GF-D8 (cell line): Measurements from ENCODE around the gene NUDT13.

Source experiments
- DNase-seq: peaks from one replicate; lab custom pipeline; 2025; lab: John Stamatoyannopoulos, UW

NUDT13 gene

DNA sequence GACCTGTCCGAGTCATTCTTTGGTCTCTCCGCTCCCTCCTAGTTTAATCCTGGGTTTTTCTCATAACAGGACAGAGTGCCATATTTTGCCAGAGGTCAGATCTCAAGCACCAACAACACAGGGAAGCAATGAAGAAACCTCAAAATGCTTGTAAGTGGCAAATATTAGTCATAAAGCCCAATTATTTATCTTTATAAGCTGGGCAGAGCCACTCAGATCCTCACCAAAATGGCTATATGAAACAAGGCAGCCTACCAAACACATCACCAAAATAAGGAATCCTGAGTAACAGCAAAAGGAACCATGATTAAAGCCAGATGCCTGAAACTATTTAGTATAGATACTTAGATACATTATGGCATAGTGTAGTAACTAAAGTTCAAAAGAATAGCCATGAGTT, 52.8 kb downstream of the NUDT13 start:
- DNase-seq, result no peak

DNA sequence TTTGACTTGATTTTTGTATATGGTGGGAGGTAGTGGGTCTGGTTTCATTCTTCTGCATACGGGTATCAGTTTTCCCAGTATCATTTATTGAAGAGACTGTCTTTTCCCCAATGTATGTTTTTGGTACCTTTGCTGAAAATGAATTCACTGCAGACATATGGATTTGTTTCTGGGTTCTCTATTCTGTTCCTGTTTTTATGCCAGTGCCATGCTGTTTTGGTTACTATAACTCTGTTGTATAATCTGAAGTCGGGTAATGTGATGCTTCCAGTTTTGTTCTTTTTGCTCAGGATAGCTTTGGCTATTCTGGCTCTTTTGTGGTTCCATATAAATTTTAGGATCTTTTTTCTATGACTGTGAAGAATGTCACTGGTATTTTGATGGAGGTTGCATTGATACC, 56.7 kb downstream of the NUDT13 start:
- no peak for DNase-seq

DNA sequence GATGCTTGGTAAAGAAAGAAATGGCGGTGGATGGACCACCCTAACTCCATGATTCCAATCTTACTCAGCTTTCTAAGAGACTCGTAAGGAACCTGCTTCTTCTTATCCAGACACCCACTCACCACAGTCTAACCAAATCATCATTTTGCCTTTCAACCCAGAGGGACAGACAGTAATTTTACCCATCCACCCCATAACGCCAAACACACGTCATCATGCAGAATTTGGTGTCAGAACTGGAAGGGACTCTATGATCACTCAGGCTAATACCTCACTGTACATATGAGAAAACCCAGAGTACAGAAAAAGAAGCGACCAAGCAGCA, 57.2 kb downstream of the NUDT13 start:
- DNase-seq, result no peak

DNA sequence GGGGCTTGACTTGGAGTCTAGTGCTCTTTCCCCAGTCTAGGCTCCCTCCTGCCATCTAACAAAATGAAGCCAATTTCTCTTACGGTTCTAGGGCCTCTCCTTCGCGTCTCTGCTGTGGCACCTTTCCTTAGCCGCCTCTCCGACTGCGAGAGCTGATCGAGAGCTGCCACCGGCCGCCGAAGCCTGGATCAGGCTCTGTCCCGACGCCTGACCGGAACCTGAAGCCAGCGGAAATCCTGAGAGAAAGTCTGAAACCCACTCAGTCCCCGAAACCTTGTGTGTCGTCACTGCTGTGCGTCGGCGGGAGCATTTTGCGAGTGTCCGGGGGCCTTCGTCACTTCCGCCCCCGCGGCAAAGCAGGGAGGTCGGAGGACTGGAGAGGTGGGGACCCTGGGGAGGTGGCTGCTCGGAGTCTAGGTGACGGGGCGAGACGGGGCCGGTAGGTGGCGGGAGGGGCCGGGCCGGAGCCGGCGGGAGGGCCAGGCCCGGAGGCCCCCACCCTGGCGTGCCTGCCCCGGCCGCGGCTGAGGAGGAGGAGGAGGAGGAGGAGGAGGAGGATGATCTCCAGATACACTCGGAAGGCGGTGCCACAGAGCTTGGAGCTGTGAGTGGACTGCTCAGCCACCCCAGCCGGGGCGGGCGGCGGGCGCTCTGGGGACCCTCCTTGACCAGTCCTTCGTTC, 57.7 kb downstream of the NUDT13 start, which contains the start of the genes ECD and FAM149B1:
Gene ECD, minus strand, starts transcription at position 226 of the 682 bp plus-strand sequence. CDS start 4,071 bp downstream, outside the sequence.
Gene FAM149B1, plus strand, starts transcription at position 337 of the 682 bp plus-strand sequence. Its CDS starts 221 bp downstream, at position 558.
- peak; percentile 75 for DNase-seq

DNA sequence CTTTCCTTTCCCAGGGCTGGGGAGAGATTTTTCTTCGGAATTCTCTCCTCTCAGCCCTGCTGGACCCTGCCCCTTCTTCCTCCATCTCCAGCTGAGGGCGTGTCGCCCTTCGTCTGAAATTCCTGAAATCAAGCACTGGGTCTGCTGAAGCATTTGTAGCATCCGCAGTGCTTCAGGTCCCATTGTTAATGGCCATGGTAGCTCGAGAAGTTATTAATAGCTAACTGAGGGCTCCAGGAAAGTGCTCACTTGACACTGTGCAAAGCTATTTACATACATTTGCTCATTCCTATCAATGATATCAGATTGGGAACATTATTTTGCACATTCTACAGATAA, 58.2 kb downstream of the NUDT13 start:
- no peak for DNase-seq

DNA sequence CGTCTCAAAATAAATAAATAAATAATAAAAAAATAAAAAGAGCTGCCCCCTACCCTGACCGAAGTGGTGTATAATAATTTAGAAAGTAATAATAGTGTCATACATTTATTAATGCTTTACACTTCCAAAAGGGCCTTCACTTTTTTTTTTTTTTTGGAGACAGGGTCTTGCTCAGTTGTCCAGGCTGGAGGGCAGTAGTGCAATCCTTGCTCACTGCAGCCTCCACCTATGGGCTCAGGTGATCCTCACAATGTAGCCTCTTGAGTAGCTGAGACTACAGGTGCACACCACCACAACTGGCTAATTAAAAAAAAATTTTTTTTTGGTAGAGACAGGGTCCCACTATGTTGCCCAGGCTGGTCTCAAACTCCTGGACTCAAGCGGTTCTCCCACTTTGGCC, 59.1 kb downstream of the NUDT13 start:
- DNase-seq, result no peak

DNA sequence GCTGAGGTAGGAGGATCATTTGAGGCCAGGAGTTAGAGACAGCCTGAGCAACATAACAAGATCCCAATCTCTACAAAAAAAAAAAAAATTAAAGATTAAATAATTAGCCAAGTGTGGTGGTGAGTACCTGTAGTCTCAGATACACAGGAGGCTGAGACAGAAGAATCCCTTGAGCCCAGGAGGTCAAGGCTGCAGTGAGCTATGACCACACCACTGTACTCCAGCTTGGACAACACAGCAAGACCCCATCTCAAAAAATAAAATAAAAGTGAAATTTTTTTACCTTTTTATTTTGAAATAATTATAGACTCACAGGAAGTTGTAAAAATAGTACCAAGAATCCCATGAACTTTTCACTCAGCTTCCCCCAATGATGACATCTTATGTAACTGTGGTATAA, 62.6 kb downstream of the NUDT13 start:
- DNase-seq, result no peak

DNA sequence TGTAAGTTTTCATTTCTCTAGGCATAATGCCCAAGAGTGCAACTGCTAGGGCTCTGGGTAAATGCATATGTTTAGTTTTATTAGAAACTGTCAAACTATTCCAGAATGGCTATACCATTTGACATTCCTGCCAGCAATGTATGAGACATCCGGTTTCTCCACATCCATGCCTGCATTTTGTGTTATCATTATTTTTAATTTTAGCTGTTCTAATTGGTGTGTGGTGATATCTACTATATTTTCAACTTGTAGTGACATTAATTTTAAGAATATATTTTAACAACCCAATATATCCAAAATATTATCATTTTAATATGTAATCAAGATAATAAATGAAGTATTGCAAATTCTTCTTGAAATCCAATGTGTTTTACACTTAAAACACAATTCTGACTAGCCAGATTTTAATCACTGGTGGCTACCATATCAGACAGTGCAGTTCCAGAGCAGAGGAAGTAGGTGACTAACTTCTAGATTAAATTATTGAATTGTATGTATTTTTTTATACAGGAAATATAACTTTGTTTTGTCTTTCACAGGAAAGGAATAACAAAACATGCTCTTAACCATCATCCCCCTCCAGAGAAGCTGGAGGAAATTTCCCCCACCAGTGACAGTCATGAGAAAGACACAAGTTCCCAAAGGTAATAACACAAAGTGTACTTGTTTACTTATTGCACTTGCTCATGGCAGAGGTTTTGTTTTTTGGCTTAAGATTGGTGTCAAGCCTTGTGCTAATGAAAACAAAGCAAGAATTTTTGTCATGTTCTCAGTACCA, 64.1 kb downstream of the NUDT13 start:
- no peak for DNase-seq
